ENCODE data around the gene CADPS2. TPM values are rescaled to one million over a fixed set of nuclear protein-coding genes. Genes with fewer than 3 reads are reported as not detected.

Gene CADPS2
- polyA plus RNA-seq, 1 experiment: 0.38 TPM

DNA sequence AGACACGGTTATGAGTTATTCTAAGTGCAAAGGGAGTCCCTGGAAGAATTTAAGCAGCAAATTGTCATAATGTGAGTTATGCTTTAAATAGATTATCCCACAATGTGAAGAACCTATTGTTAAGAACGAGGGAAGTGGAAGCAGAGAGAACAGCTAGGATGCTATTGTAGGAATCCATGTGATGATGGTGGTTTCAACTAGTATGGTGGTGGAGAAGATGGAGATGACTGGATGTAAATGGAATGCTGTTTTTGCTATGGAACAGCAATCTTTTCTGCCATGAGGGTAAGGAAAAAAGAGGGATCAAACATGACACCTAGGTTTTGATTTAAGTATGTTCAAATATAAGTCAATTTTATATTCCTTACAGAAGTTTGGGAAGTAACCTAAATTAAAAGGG is 378.7 kb downstream of the CADPS2 start:
- CTCF ChIA-PET: interaction anchor here (1.0 kb wide), 1 partner anchor 25 kb away, joined by 3 read pairs; no protein-coding TSS in a partner anchor
- Histone ChIP-seq H3K36me3 (ENCODE audit: control insufficient read depth, insufficient read depth, low read length) (no peaks in the 10 kb centered on the region), H3K4me3 (ENCODE audit: low read depth, low read length) (no peak overlapping the region), H3K27me3 (ENCODE audit: control insufficient read depth, insufficient read depth, low read length) (no peaks in the 10 kb centered on the region)
- no peak for DNase-seq (ENCODE audit: low read depth)
- POLR2A ChIA-PET: no interaction called here
- TF ChIP-seq, protein P1, sequence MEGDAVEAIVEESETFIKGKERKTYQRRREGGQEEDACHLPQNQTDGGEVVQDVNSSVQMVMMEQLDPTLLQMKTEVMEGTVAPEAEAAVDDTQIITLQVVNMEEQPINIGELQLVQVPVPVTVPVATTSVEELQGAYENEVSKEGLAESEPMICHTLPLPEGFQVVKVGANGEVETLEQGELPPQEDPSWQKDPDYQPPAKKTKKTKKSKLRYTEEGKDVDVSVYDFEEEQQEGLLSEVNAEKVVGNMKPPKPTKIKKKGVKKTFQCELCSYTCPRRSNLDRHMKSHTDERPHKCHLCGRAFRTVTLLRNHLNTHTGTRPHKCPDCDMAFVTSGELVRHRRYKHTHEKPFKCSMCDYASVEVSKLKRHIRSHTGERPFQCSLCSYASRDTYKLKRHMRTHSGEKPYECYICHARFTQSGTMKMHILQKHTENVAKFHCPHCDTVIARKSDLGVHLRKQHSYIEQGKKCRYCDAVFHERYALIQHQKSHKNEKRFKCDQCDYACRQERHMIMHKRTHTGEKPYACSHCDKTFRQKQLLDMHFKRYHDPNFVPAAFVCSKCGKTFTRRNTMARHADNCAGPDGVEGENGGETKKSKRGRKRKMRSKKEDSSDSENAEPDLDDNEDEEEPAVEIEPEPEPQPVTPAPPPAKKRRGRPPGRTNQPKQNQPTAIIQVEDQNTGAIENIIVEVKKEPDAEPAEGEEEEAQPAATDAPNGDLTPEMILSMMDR (IDR thresholded peaks at IDR 0.05; ENCODE audit: insufficient read depth, low read depth, low read length): no peak

DNA sequence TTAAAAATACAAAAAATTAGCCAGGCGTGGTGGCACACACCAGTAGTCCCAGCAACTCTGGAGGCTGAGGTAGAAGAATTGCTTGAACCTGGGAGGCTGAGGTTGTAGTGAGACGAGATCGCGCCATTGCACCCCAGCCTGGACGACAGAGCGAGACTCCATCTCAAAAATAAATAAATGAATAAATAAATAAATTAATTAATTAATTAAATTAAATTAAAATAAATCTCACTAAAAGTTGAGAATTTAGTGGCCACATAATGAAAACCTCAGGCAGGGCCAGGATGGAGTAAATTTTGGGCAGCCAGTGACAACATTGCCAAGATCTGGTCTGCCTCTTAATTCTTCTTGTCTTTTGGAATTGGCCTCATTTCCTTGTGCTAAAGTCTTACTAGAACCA is 394.3 kb downstream of the CADPS2 start:
- DNase-seq (ENCODE audit: low read depth): no peak
- Histone ChIP-seq H3K36me3 (ENCODE audit: control insufficient read depth, insufficient read depth, low read length) (no peaks in the 10 kb centered on the region), H3K4me3 (ENCODE audit: low read depth, low read length) (no peak overlapping the region), H3K27me3 (ENCODE audit: control insufficient read depth, insufficient read depth, low read length) (no peaks in the 10 kb centered on the region)
- TF ChIP-seq, protein P1 (IDR thresholded peaks at IDR 0.05; ENCODE audit: insufficient read depth, low read depth, low read length): no peak
- ChIA-PET POLR2A (no interaction called here), CTCF (no interaction called here)

DNA sequence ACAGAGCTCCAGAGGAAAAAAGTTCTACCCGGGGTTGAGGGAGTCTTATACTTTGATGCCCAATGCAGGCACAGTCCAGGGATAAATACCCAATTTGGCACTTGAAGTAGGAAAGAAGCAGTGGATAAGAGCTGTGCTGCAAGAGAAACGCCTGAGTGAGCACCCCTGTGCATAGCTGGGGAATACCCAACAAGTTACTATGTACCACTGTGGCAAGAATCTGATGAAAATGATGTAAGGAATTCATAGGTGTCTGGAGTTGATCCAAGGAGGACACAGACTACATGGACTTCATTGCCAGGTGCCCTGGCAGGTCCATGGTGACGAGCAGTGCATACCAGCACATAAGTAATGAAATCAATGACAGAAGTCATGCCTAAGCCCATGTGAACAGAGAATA is 398.0 kb downstream of the CADPS2 start:
- TF ChIP-seq, protein P1 (IDR thresholded peaks at IDR 0.05; ENCODE audit: insufficient read depth, low read depth, low read length): no peak
- DNase-seq (ENCODE audit: low read depth): no peak
- H3K27me3 ChIP-seq (ENCODE audit: control insufficient read depth, insufficient read depth, low read length): no peaks in the 10 kb centered on the region
- ChIA-PET CTCF (no interaction called here), POLR2A (no interaction called here)
- H3K36me3 ChIP-seq (ENCODE audit: control insufficient read depth, insufficient read depth, low read length): no peaks in the 10 kb centered on the region
- H3K4me3 ChIP-seq (ENCODE audit: low read depth, low read length): no peak overlapping the region

DNA sequence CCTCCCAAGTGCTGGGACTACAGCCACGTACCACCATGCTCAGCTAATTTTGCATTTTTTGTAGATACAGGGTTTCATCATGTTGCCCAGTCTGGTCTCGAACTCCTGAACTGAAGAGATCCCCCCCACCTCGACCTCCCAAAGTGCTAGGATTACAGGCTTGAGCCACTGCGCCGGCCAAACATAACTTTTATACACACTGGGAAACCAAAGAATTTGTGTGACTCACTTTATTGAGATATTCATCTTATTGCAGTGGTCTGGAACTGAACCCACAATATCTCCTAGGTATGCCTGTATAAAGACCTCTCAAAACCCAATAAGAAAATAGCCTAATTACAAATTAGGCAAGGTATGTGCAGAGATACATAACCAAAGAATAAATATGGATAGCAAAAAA is 399.1 kb downstream of the CADPS2 start:
- Histone ChIP-seq H3K4me3 (ENCODE audit: low read depth, low read length) (no peak overlapping the region), H3K27me3 (ENCODE audit: control insufficient read depth, insufficient read depth, low read length) (no peaks in the 10 kb centered on the region), H3K36me3 (ENCODE audit: control insufficient read depth, insufficient read depth, low read length) (no peaks in the 10 kb centered on the region)
- CTCF ChIA-PET: no interaction called here
- no peak for DNase-seq (ENCODE audit: low read depth)
- POLR2A ChIA-PET: no interaction called here
- TF ChIP-seq, protein P1 (IDR thresholded peaks at IDR 0.05; ENCODE audit: insufficient read depth, low read depth, low read length): no peak

DNA sequence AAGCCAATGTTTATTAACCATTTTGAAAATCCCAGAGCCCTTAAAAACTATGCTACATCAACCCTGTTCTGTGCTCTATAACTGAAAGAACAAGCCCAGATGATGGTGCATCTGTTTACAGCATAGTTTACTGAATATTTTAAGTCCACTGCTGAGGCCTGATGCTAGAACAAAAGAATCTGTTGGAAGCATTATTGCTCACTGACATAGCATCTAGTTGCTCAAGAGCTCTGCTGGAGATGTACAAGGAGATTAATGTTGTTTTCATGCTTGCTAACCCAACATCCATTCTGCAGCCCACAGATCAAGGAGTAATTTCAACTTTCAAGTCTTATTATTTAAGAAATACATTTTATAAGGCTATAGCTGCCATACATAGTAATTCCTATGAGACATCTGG is 400.4 kb downstream of the CADPS2 start:
- no peaks in the 10 kb centered on the region for H3K36me3 ChIP-seq (ENCODE audit: control insufficient read depth, insufficient read depth, low read length)
- ChIA-PET POLR2A (no interaction called here), CTCF (no interaction called here)
- DNase-seq (ENCODE audit: low read depth): no peak
- H3K4me3 ChIP-seq (ENCODE audit: low read depth, low read length): no peak overlapping the region
- no peaks in the 10 kb centered on the region for H3K27me3 ChIP-seq (ENCODE audit: control insufficient read depth, insufficient read depth, low read length)
- TF ChIP-seq, protein P1 (IDR thresholded peaks at IDR 0.05; ENCODE audit: insufficient read depth, low read depth, low read length): no peak
